Naive thymus-derived CD4-positive, alpha-beta T cell (primary cell): ENCODE measurements around the gene PIK3CA. TPM values are rescaled to one million over a fixed set of nuclear protein-coding genes. Genes with fewer than 3 reads are reported as not detected.

ENCODE experiments used
- ATAC-seq: fragments of 150-1000 bp; cut with Tn5 transposase; 2 replicates; pipeline ENCODE4 v1.10.0; 2021; ENCODE audit warnings: mild to moderate bottlenecking, moderate library complexity
- CTCF ChIA-PET: fragments of 350-600 bp; sonication (Branson Sonifier 250); formaldehyde crosslinking; loops from one replicate; lab custom pipeline; 2021; ENCODE audit warnings: antibody characterized with exemption; lab: Charles Lee
- POLR2A ChIA-PET: fragments of 350-600 bp; sonication (Branson Sonifier 250); formaldehyde crosslinking; loops from one replicate; lab custom pipeline; 2021; ENCODE audit warnings: antibody characterized with exemption, inconsistent platforms; lab: Charles Lee
- DNase-seq, 9 donors: peaks; one replicate each; pipeline versions ENCODE4 v3.0.0 to v3.0.0-alpha.2; 2020 to 2022; ENCODE audit warnings: mixed read lengths in 1 of 9
- H3K27ac ChIP-seq: one replicate; pipeline ENCODE4 v1.7.0; 2013; ENCODE audit warnings: mild to moderate bottlenecking, low read depth, low read length, moderate library complexity
- H3K27me3 ChIP-seq, 2 donors: one replicate each; pipeline ENCODE4 v1.7.0; 2013; ENCODE audit warnings: low read length in 2 of 2, mild to moderate bottlenecking in 2 of 2, moderate library complexity in 2 of 2; ENCODE audit not compliant: control insufficient read depth in 2 of 2, insufficient read depth in 2 of 2
- H3K36me3 ChIP-seq, 3 experiments: 1 replicate in 2 of 3; 2 replicates in 1 of 3; pipeline ENCODE4 v1.7.0; 2013; ENCODE audit warnings: low read length in 3 of 3, mild to moderate bottlenecking in 3 of 3, moderate library complexity in 1 of 3; ENCODE audit not compliant: insufficient read depth in 3 of 3, control insufficient read depth in 2 of 3
- H3K4me1 ChIP-seq, 2 donors: one replicate each; pipeline ENCODE4 v1.7.0; 2013; ENCODE audit warnings: low read length in 2 of 2, mild to moderate bottlenecking in 2 of 2, moderate library complexity in 1 of 2; ENCODE audit not compliant: control insufficient read depth in 2 of 2, insufficient read depth in 2 of 2
- H3K4me3 ChIP-seq: 2 replicates; pipeline ENCODE4 v1.7.0; 2013; ENCODE audit warnings: mild to moderate bottlenecking, low read length
- H3K9me3 ChIP-seq, 3 experiments: 1 replicate in 2 of 3; 2 replicates in 1 of 3; pipeline ENCODE4 v1.7.0; 2013; ENCODE audit warnings: low read length in 3 of 3; ENCODE audit not compliant: control insufficient read depth in 2 of 3
- H3K27ac Mint-ChIP-seq, 9 donors: one replicate each; pipeline ENCODE4 v1.8.0; 2020 to 2022; ENCODE audit warnings: mixed read lengths in 9 of 9, mild to moderate bottlenecking in 8 of 9, moderate library complexity in 5 of 9, inconsistent platforms in 2 of 9
- H3K27me3 Mint-ChIP-seq, 5 donors: one replicate each; pipeline ENCODE4 v1.8.0; 2021 to 2022; ENCODE audit warnings: mixed read lengths in 5 of 5, mild to moderate bottlenecking in 1 of 5
- H3K36me3 Mint-ChIP-seq, 5 donors: one replicate each; pipeline ENCODE4 v1.8.0; 2020 to 2022; ENCODE audit warnings: mixed read lengths in 5 of 5, mild to moderate bottlenecking in 3 of 5, inconsistent platforms in 1 of 5
- H3K4me1 Mint-ChIP-seq, 7 donors: one replicate each; pipeline ENCODE4 v1.8.0; 2020 to 2022; ENCODE audit warnings: mixed read lengths in 7 of 7, mild to moderate bottlenecking in 3 of 7, inconsistent platforms in 1 of 7
- H3K4me3 Mint-ChIP-seq, 10 donors: one replicate each; pipeline ENCODE4 v1.8.0; 2020 to 2022; ENCODE audit warnings: mild to moderate bottlenecking in 10 of 10, mixed read lengths in 10 of 10, moderate library complexity in 6 of 10, inconsistent platforms in 2 of 10
- H3K9me3 Mint-ChIP-seq, 11 donors: one replicate each; pipeline ENCODE4 v1.8.0; 2020 to 2022; ENCODE audit warnings: mixed read lengths in 11 of 11, mild to moderate bottlenecking in 4 of 11, inconsistent platforms in 1 of 11, moderate library complexity in 1 of 11
- intact Hi-C, 2 donors: fragments of 100-400 bp; cut with micrococcal nuclease; formaldehyde crosslinking; loops; one replicate each; pipeline ENCODE4 v1.15.1; 2023
- polyA plus RNA-seq, 2 donors: library from polyadenylated mRNA; unstranded; fragments of 300-500 nt; fragmentation: Illumina TruSeq; gene quantifications; one replicate each; pipeline ENCODE4 v1.2.3, GENCODE V29; 2021
- total RNA-seq, 6 experiments: library from RNA in 5 of 6; stranded (reverse) in 5 of 6; gene quantifications; 1 replicate in 5 of 6; 2 replicates in 1 of 6; pipeline ENCODE4 v1.2.3 and lab custom pipeline; 2021 to 2026

PIK3CA gene
- total and polyA plus RNA-seq, 7 experiments from 2014 or later = 16.7 to 58.1 (median 34.3) TPM

DNA sequence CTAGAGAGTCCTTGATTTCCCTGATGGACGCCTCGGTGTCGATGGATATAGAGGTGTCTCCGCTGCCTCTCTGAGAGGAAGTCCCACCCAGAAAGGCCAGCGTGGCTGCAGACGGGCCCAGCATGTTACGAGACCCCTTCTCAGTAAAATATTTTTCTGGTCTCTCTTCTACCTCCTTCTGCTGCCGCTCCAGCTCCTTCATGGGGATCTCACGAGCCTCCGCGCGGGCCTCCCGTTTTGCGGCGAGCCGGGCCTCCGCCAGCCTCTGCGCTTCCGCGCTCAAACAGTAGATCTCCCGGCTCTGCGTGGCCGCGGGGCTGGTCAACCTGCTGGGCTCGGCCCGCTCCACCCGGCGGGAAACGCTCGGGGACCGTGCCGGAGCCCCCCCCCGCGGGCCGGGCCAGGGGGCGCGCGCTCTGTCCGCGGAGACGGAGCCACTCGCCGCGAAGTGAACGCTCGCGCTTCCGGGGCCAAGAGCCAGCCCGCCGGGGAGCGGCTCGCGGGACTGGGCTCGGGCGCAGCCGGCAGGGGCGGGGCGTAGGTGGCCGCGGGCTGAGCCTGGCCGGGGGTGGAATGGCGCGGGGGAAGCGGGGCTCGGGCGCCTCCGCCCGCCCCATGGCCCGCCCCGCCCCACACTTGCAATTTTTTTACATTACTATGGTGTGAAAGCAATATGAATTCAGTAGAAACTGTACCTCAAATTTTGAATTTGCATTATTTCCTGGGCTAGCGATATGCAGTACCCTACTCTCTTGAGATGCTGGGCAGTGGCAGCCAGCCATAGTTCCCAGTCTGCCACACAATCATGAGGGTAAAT is 113.0 kb downstream of the PIK3CA start:
- peak overlapping the region; percentile 66 for H3K4me3 ChIP-seq
- Mint-ChIP-seq H3K27me3 (peaks cover 0 to 20% (median 0%) of the 10 kb centered on the region in 5 donors), H3K4me1 (peaks cover 4 to 29% (median 21%) of the 10 kb centered on the region in 7 donors), H3K4me3 (peak overlapping the region; percentile 60 to 89 (median 83)), H3K9me3 (peaks cover 0 to 34% (median 13%) of the 10 kb centered on the region in 11 donors), H3K36me3 (no peaks in the 10 kb centered on the region), H3K27ac (peak overlapping the region; percentile 11 to 78 (median 59))
- DNase-seq = peak; percentile 34 to 73 (median 60)
- H3K4me1 ChIP-seq = peaks cover 0 to 6% of the 10 kb centered on the region in 2 donors
- no peaks in the 10 kb centered on the region for H3K36me3 ChIP-seq
- no peaks in the 10 kb centered on the region for H3K9me3 ChIP-seq
- peak; percentile 96 for ATAC-seq
- ChIA-PET CTCF (no interaction called here), POLR2A (interaction anchor here (0.7 to 1.9 kb wide), 4 partner anchors 30 to 234 kb away, joined by 3 to 8 read pairs (median 3); partner anchors contain the start of gene PIK3CA)
- peak overlapping the region; percentile 58 for H3K27ac ChIP-seq
- H3K27me3 ChIP-seq = no peaks in the 10 kb centered on the region
- intact Hi-C loops = loop anchor here (1.0 to 5.0 kb wide), 5 partner anchors 56 to 301 kb away; partner anchors contain the start of genes ACTL6A (in 1 of the 2) and MFN1 (in 1 of the 2)

DNA sequence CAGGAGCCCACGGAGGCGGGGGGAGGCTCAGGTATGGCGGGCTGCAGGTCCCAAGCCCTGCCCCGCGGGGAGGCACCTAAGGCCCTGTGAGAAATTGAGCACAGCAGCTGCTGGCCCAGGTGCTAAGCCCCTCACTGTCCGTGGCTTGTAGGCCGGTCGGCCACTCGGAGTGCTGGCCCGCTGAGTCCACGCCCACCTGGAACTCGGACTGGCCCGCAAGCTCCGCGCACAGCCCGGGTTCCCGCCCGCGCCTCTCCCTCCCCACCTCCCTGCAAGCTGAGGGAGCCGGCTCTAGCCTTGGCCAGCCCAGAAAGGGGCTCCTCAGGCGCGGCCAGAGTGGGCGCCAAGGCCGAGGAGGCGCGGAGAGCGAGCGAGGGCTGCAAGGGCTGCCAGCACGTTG is 115.0 kb downstream of the PIK3CA start:
- H3K9me3 ChIP-seq = no peaks in the 10 kb centered on the region
- ATAC-seq = no peak
- H3K27me3 ChIP-seq = no peaks in the 10 kb centered on the region
- no peak overlapping the region for H3K4me3 Mint-ChIP-seq
- ChIA-PET POLR2A (no interaction called here), CTCF (interaction anchor here (0.6 kb wide), 1 partner anchor 84 kb away, joined by 3 read pairs; no protein-coding TSS in a partner anchor)
- H3K27ac Mint-ChIP-seq = no peak overlapping the region
- no peaks in the 10 kb centered on the region for H3K36me3 ChIP-seq
- peaks cover 0 to 22% (median 13%) of the 10 kb centered on the region in 11 donors for H3K9me3 Mint-ChIP-seq
- no peak for DNase-seq
- H3K4me1 ChIP-seq = peaks cover 0 to 6% of the 10 kb centered on the region in 2 donors
- H3K4me3 ChIP-seq = no peak overlapping the region
- H3K36me3 Mint-ChIP-seq = no peaks in the 10 kb centered on the region
- intact Hi-C loops = loop anchor here in 1 of 2 donors (5.0 kb wide), 1 partner anchor 299 kb away; the partner anchor contains the start of gene ACTL6A
- H3K27ac ChIP-seq = no peak overlapping the region
- H3K4me1 Mint-ChIP-seq = peaks cover 4 to 29% (median 21%) of the 10 kb centered on the region in 7 donors
- peaks cover 0 to 19% (median 4%) of the 10 kb centered on the region in 5 donors for H3K27me3 Mint-ChIP-seq

DNA sequence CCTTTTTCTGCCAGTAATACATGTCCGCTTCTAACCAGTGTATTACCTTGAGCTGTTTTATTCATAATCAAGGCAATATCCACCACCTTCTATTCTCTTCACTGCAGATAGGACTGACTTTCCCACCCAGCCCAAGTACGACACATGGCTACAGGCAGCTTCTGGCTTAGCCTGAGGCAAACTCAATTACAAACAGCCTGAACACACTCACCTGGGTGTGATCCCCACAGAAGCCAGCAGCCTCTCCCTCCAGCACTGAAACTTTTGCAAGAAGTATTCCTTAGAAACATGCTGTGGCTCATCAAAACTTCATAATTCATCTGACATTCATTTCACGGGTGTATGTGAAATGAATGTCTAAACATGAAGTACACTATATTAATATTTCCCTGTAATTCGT is 116.3 kb downstream of the PIK3CA start:
- H3K27me3 ChIP-seq = no peaks in the 10 kb centered on the region
- Mint-ChIP-seq H3K27ac (no peak overlapping the region), H3K4me1 (peaks cover 0 to 25% (median 17%) of the 10 kb centered on the region in 7 donors), H3K36me3 (no peaks in the 10 kb centered on the region), H3K27me3 (peaks cover 0 to 23% (median 6%) of the 10 kb centered on the region in 5 donors), H3K9me3 (peaks cover 0 to 14% (median 7%) of the 10 kb centered on the region in 11 donors), H3K4me3 (peak overlapping the region in 1 of 10 donors; percentile 12)
- H3K27ac ChIP-seq = no peak overlapping the region
- intact Hi-C loops = loop anchor here in 1 of 2 donors (5.0 kb wide), 1 partner anchor 298 kb away; the partner anchor contains the start of gene ACTL6A
- ATAC-seq = no peak
- peaks cover 0 to 6% of the 10 kb centered on the region in 2 donors for H3K4me1 ChIP-seq
- no peaks in the 10 kb centered on the region for H3K9me3 ChIP-seq
- no peak overlapping the region for H3K4me3 ChIP-seq
- POLR2A ChIA-PET = no interaction called here
- H3K36me3 ChIP-seq = no peaks in the 10 kb centered on the region
- CTCF ChIA-PET = no interaction called here
- no peak for DNase-seq

DNA sequence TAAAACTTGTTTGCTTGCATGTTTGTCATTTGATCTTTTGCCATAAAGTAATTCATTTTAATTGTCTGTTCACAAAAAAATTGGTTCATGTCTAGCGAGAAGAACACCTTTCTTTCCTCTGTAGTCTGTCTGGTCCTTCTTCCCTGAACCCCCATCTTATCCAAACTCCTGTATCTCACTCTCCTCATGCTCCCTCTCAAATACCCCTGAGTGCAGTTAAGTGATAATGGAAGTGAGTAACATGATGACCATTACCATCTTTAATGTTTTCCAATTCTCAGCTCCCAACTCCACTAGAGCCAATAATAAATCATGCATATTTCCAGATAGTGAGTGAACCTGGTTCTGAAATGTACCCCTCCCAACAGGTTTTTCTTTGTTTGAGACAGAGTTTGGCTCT is 116.9 kb downstream of the PIK3CA start:
- peaks cover 0 to 6% of the 10 kb centered on the region in 2 donors for H3K4me1 ChIP-seq
- Mint-ChIP-seq H3K9me3 (peaks cover 0 to 7% (median 4%) of the 10 kb centered on the region in 11 donors), H3K36me3 (no peaks in the 10 kb centered on the region), H3K27me3 (peaks cover 0 to 23% (median 6%) of the 10 kb centered on the region in 5 donors), H3K4me1 (peaks cover 0 to 19% (median 12%) of the 10 kb centered on the region in 7 donors), H3K4me3 (no peak overlapping the region), H3K27ac (no peak overlapping the region)
- intact Hi-C loops = no loop called here
- no peak for DNase-seq
- ATAC-seq = no peak
- ChIA-PET CTCF (interaction anchor here (0.7 kb wide), 1 partner anchor 118 kb away, joined by 3 read pairs; no protein-coding TSS in a partner anchor), POLR2A (no interaction called here)
- H3K36me3 ChIP-seq = no peaks in the 10 kb centered on the region
- H3K27me3 ChIP-seq = no peaks in the 10 kb centered on the region
- H3K9me3 ChIP-seq = no peaks in the 10 kb centered on the region
- no peak overlapping the region for H3K4me3 ChIP-seq
- H3K27ac ChIP-seq = no peak overlapping the region

DNA sequence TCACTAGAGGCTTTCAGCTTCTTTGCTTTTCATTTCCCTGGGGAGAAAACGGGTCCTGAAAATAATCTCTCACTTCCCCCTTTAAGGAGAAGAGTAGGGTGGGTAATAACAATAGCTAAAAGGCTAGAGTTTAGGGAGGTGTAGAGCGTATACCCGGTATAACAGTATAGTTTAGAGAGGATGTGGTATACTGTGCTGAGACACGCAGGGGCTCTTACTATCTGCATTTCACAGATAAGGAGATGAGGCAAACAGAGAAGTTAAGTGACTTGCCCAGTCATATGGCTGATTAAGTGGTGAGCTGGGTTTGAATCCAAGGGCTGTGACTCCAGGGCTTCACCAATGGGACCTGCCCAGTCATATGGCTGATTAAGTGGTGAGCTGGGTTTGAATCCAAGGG is 117.7 kb downstream of the PIK3CA start:
- CTCF ChIA-PET = interaction anchor here (0.7 kb wide), 2 partner anchors 30 to 119 kb away, joined by 3 read pairs; no protein-coding TSS in a partner anchor

DNA sequence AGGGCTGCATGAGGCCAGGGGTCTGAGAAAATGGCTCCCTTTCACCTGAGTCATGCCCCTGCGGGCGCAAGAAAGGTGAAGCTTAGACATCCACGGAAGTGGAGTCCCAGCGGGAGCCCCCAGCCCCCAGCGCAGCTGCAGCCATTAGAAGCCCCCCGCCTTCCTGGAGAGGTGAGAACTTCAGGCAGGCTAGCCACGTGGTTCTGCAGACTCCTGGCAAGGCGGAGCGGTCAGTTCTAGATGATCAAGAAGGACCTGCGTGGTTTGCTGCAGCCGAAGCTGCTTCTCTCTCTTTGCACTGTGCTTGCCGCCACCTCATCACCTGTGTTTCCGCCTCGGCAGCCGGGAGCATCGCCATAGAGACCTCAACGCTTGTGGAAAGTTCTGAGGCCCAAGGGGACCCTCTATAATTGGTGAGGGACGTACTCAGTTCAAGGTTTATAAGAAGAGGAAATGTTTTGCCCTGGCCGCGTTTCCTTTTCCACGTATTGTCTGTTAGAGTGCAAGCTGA is 118.6 kb downstream of the PIK3CA start:
- no peak for ATAC-seq
- intact Hi-C loops = no loop called here
- Mint-ChIP-seq H3K4me3 (no peak overlapping the region), H3K9me3 (no peaks in the 10 kb centered on the region), H3K4me1 (peaks cover 0 to 7% (median 2%) of the 10 kb centered on the region in 7 donors), H3K36me3 (no peaks in the 10 kb centered on the region), H3K27ac (no peak overlapping the region), H3K27me3 (peaks cover 0 to 19% (median 6%) of the 10 kb centered on the region in 5 donors)
- CTCF ChIA-PET = interaction anchor here (0.6 kb wide), 2 partner anchors 18 to 159 kb away, joined by 3 read pairs; no protein-coding TSS in a partner anchor
- H3K27ac ChIP-seq = no peak overlapping the region
- H3K27me3 ChIP-seq = no peaks in the 10 kb centered on the region
- DNase-seq = no peak
- no peaks in the 10 kb centered on the region for H3K36me3 ChIP-seq
- no peak overlapping the region for H3K4me3 ChIP-seq
- H3K4me1 ChIP-seq = peaks cover 0 to 3% of the 10 kb centered on the region in 2 donors
- no peaks in the 10 kb centered on the region for H3K9me3 ChIP-seq
- POLR2A ChIA-PET = no interaction called here

More for the DNA sequence above, 117.7 kb downstream of the PIK3CA start:
- DNase-seq (no peak), ATAC-seq (peak; percentile 36)
- Histone ChIP-seq H3K4me3 (no peak overlapping the region), H3K4me1 (peaks cover 0 to 6% of the 10 kb centered on the region in 2 donors), H3K27ac (no peak overlapping the region), H3K9me3 (no peaks in the 10 kb centered on the region), H3K27me3 (no peaks in the 10 kb centered on the region), H3K36me3 (no peaks in the 10 kb centered on the region)
- peaks cover 0 to 11% (median 5%) of the 10 kb centered on the region in 7 donors for H3K4me1 Mint-ChIP-seq
- intact Hi-C loops = no loop called here
- POLR2A ChIA-PET = no interaction called here
- H3K4me3 Mint-ChIP-seq = no peak overlapping the region
- no peak overlapping the region for H3K27ac Mint-ChIP-seq
- H3K36me3 Mint-ChIP-seq = no peaks in the 10 kb centered on the region
- H3K9me3 Mint-ChIP-seq = peaks cover 0 to under 1% (median 0%) of the 10 kb centered on the region in 11 donors
- H3K27me3 Mint-ChIP-seq = peaks cover 0 to 19% (median 6%) of the 10 kb centered on the region in 5 donors
